H1 (cell line): ENCODE data around the gene DBNDD2. TPM values are rescaled to one million over a fixed set of nuclear protein-coding genes. Genes with fewer than 3 reads are reported as not detected.

Experiments
- CTCF ChIA-PET: fragments of 300-600 bp; sonication (Branson Sonifier 250); formaldehyde crosslinking; loops from one replicate; lab custom pipeline; 2021; ENCODE audit not compliant: partially characterized antibody; lab: Charles Lee
- POLR2A ChIA-PET: fragments of 300-600 bp; sonication (Branson Sonifier 250); formaldehyde crosslinking; loops from one replicate; lab custom pipeline; 2021; ENCODE audit warnings: inconsistent platforms; ENCODE audit not compliant: partially characterized antibody; lab: Charles Lee
- DNase-seq, 2 experiments: peaks; one replicate each; pipeline versions ENCODE4 v3.0.0 to v3.0.0-alpha.2; 2010 to 2022; ENCODE audit warnings: low spot score in 2 of 2, low read depth in 1 of 2, mixed read lengths in 1 of 2
- FAIRE-seq: peaks from 2 replicates; lab custom pipeline; 2011; peaks lifted over from hg19 to GRCh38; lab: Jason Lieb, UNC
- H2AFZ ChIP-seq: 2 replicates; pipeline ENCODE4 v1.8.1; 2012; ENCODE audit warnings: low read length, inconsistent platforms
- H2AK5ac ChIP-seq: 2 replicates; pipeline ENCODE4 v1.6.1; 2013; ENCODE audit warnings: low read depth, low read length
- H2BK120ac ChIP-seq: replicated peaks from 2 replicates; pipeline ENCODE3; 2013; ENCODE audit warnings: low read depth, low read length, inconsistent platforms
- H2BK12ac ChIP-seq: 2 replicates; pipeline ENCODE4 v1.6.1; 2013; ENCODE audit warnings: low read depth, low read length
- H2BK15ac ChIP-seq: 2 replicates; pipeline ENCODE4 v1.6.1; 2013; ENCODE audit warnings: low read length
- H2BK20ac ChIP-seq: 2 replicates; pipeline ENCODE4 v1.6.1; 2013; ENCODE audit warnings: low read length
- H2BK5ac ChIP-seq: 2 replicates; pipeline ENCODE4 v1.6.1; 2013; ENCODE audit warnings: low read depth, low read length
- H3K14ac ChIP-seq: 2 replicates; pipeline ENCODE4 v1.6.1; 2013; ENCODE audit warnings: inconsistent platforms; ENCODE audit not compliant: insufficient read length
- H3K18ac ChIP-seq: 2 replicates; pipeline ENCODE4 v1.6.1; 2013; ENCODE audit warnings: low read length; ENCODE audit errors: extremely low read depth
- H3K23ac ChIP-seq: 2 replicates; pipeline ENCODE4 v1.6.1; 2013; ENCODE audit warnings: inconsistent platforms; ENCODE audit not compliant: insufficient read length
- H3K23me2 ChIP-seq: 2 replicates; pipeline ENCODE4 v1.6.1; 2013; ENCODE audit warnings: low read depth, low read length
- H3K27ac ChIP-seq: 2 replicates; pipeline ENCODE4 v1.6.1; 2011; ENCODE audit warnings: low read depth, low read length, inconsistent platforms
- H3K27me3 ChIP-seq, 4 experiments: replicated peaks in 1 of 4; 1 replicate in 1 of 4; 2 replicates in 3 of 4; pipeline versions ENCODE4 v1.6.1 to v1.8.1; 2011 to 2013; ENCODE audit warnings: low read length in 3 of 4, mild to moderate bottlenecking in 3 of 4, inconsistent platforms in 2 of 4, mixed read lengths in 2 of 4, moderate library complexity in 1 of 4; ENCODE audit not compliant: control insufficient read depth in 3 of 4, insufficient read depth in 3 of 4; ENCODE audit errors: extremely low read depth in 1 of 4
- H3K36me3 ChIP-seq, 4 experiments: 2 replicates each; pipeline versions ENCODE4 v1.6.1 to v1.8.1; 2011 to 2013; ENCODE audit warnings: mild to moderate bottlenecking in 4 of 4, low read length in 3 of 4, moderate library complexity in 2 of 4, control low read depth in 1 of 4, inconsistent platforms in 1 of 4; ENCODE audit not compliant: insufficient read depth in 4 of 4, control insufficient read depth in 2 of 4
- H3K4ac ChIP-seq: replicated peaks from 2 replicates; pipeline ENCODE3; 2013; ENCODE audit warnings: low read length, low read depth, mixed read lengths, inconsistent platforms; ENCODE audit not compliant: insufficient read length
- H3K4me1 ChIP-seq, 4 experiments: replicated peaks in 1 of 4; 1 replicate in 1 of 4; 2 replicates in 3 of 4; pipeline versions ENCODE4 v1.6.1 to v1.8.1; 2011 to 2013; ENCODE audit warnings: low read length in 3 of 4, inconsistent platforms in 2 of 4, mixed read lengths in 1 of 4; ENCODE audit not compliant: insufficient read depth in 4 of 4, control insufficient read depth in 3 of 4
- H3K4me2 ChIP-seq, 2 experiments: 2 replicates each; pipeline versions ENCODE4 v1.6.1 to v1.8.1; 2011 to 2013; ENCODE audit warnings: low read depth in 2 of 2, low read length in 2 of 2, control low read depth in 1 of 2, inconsistent platforms in 1 of 2, mild to moderate bottlenecking in 1 of 2; ENCODE audit not compliant: insufficient read depth in 1 of 2
- H3K4me3 ChIP-seq, 4 experiments: fragments of 200-600, 300-600 bp in 1 of 4; sonication (generic), shearing (Covaris generic), sonication (Bioruptor Twin) in 1 of 4; 2 replicates each; pipeline versions ENCODE4 v1.5.1 to v1.8.1; 2011 to 2016; ENCODE audit warnings: low read length in 4 of 4, low read depth in 3 of 4, control low read depth in 2 of 4, inconsistent platforms in 2 of 4, mild to moderate bottlenecking in 2 of 4, mixed read lengths in 1 of 4, moderate library complexity in 1 of 4; ENCODE audit not compliant: insufficient read depth in 2 of 4; ENCODE audit errors: extremely low read depth in 1 of 4
- H3K56ac ChIP-seq: replicated peaks from 2 replicates; pipeline ENCODE3; 2013; ENCODE audit warnings: low read depth, mild to moderate bottlenecking, mixed read lengths, low read length, inconsistent platforms; ENCODE audit not compliant: insufficient read length
- H3K79me1 ChIP-seq: 2 replicates; pipeline ENCODE4 v1.6.1; 2013; ENCODE audit warnings: low read depth, low read length, control low read depth
- H3K79me2 ChIP-seq, 2 experiments: 2 replicates each; pipeline versions ENCODE4 v1.6.1 to v1.8.1; 2012 to 2013; ENCODE audit warnings: low read length in 2 of 2, mild to moderate bottlenecking in 2 of 2, inconsistent platforms in 1 of 2; ENCODE audit not compliant: insufficient read depth in 2 of 2, control insufficient read depth in 1 of 2
- H3K9ac ChIP-seq, 4 experiments: replicated peaks in 1 of 4; 1 replicate in 1 of 4; 2 replicates in 3 of 4; pipeline versions ENCODE4 v1.6.1 to v1.8.1; 2011 to 2013; ENCODE audit warnings: low read depth in 3 of 4, low read length in 3 of 4, control low read depth in 2 of 4, mild to moderate bottlenecking in 2 of 4, moderate library complexity in 2 of 4, inconsistent platforms in 1 of 4; ENCODE audit errors: extremely low read depth in 1 of 4
- H3K9me3 ChIP-seq, 2 experiments: 2 replicates each; pipeline versions ENCODE4 v1.6.1 to v1.8.1; 2012 to 2013; ENCODE audit warnings: mild to moderate bottlenecking in 2 of 2, moderate library complexity in 2 of 2, control low read depth in 1 of 2, inconsistent platforms in 1 of 2, low read depth in 1 of 2, low read length in 1 of 2, mixed read lengths in 1 of 2; ENCODE audit not compliant: insufficient read depth in 2 of 2
- H4K20me1 ChIP-seq, 2 experiments: replicated peaks in 1 of 2; 2 replicates each; pipeline versions ENCODE3 to v1.8.1; 2011 to 2013; ENCODE audit warnings: inconsistent platforms in 2 of 2, low read length in 2 of 2, mild to moderate bottlenecking in 1 of 2; ENCODE audit not compliant: insufficient read depth in 2 of 2, control insufficient read depth in 1 of 2
- H4K5ac ChIP-seq: 2 replicates; pipeline ENCODE4 v1.6.1; 2013; ENCODE audit warnings: low read length, low read depth, mixed read lengths, inconsistent platforms; ENCODE audit not compliant: insufficient read length
- H4K8ac ChIP-seq: 2 replicates; pipeline ENCODE4 v1.8.0; 2013; ENCODE audit warnings: mild to moderate bottlenecking, moderate library complexity, low read length, inconsistent platforms; ENCODE audit not compliant: insufficient read depth; ENCODE audit errors: extremely low read depth
- H4K91ac ChIP-seq: replicated peaks from 2 replicates; pipeline ENCODE3; 2013; ENCODE audit warnings: low read length, mixed read lengths, inconsistent platforms; ENCODE audit not compliant: insufficient read length
- CEBPB ChIP-seq: IDR thresholded peaks from 2 replicates; pipeline ENCODE4 v1.6.1; 2012; ENCODE audit warnings: low read depth, low read length
- CHD1 ChIP-seq: IDR thresholded peaks from 2 replicates; pipeline ENCODE4 v1.6.1; 2012; ENCODE audit warnings: low read depth, low read length, improper control_type of control experiment
- EP300 ChIP-seq, 2 experiments: IDR thresholded peaks; 1 replicate in 1 of 2; 2 replicates in 1 of 2; pipeline ENCODE4 v1.6.1; 2011 to 2012; ENCODE audit warnings: low read depth in 2 of 2, low read length in 2 of 2, mild to moderate bottlenecking in 2 of 2, borderline replicate concordance in 1 of 2, inconsistent platforms in 1 of 2, moderate library complexity in 1 of 2
- MAX ChIP-seq: IDR thresholded peaks from 2 replicates; pipeline ENCODE4 v1.6.1; 2012; ENCODE audit warnings: inconsistent platforms
- POLR2A ChIP-seq, 2 experiments: IDR thresholded peaks; 1 replicate in 1 of 2; 2 replicates in 1 of 2; pipeline ENCODE4 v1.6.1; 2011; ENCODE audit warnings: low read depth in 2 of 2, low read length in 2 of 2, mild to moderate bottlenecking in 2 of 2; ENCODE audit errors: control extremely low read depth in 1 of 2
- SIX5 ChIP-seq: IDR thresholded peaks from 2 replicates; pipeline ENCODE4 v1.6.1; 2011; ENCODE audit warnings: mild to moderate bottlenecking, low read depth, low read length
- ZNF274 ChIP-seq: IDR thresholded peaks from 2 replicates; pipeline ENCODE4 v1.7.0; 2012; ENCODE audit warnings: low read length, borderline replicate concordance; ENCODE audit errors: extremely low read depth
- WGBS, 2 experiments: shearing (Covaris generic) in 1 of 2; methylation state at CpG; one replicate each; pipeline versions ENCODE4 v1.1.6 to v1.1.7; 2013 to 2015; ENCODE audit warnings: low lambda C conversion rate in 2 of 2, mixed read lengths in 2 of 2, inconsistent platforms in 1 of 2, low coverage in 1 of 2, missing lambda C conversion rate in 1 of 2; ENCODE audit not compliant: insufficient replicate concordance in 2 of 2, insufficient coverage in 1 of 2, insufficient read length in 1 of 2; ENCODE audit errors: extremely low coverage in 1 of 2, missing lambda C conversion rate in 1 of 2; 5-methylcytosine and 5-hydroxymethylcytosine counted together
- polyA plus RNA-seq, 7 experiments: library from polyadenylated mRNA; depleted of rRNA in 3 of 7; stranded (reverse) in 5 of 7; unstranded in 2 of 7; fragments of >200 nt in 5 of 7; fragments of 200-250 nt in 2 of 7; gene quantifications; 1 replicate in 5 of 7; 2 replicates in 1 of 7; 4 replicates in 1 of 7; pipeline versions ENCODE4 v1.2.1 to v1.2.3, GENCODE V29; 2011 to 2013; ENCODE audit warnings: missing spikeins in 2 of 7, mixed read lengths in 2 of 7
- total RNA-seq: library from RNA; stranded (reverse); fragmentation: NEBNext Ultra II Directional; extraction: Animal tissue kit (Norgen Biotek cat#: 25700); gene quantifications from 2 replicates; pipeline ENCODE4 v1.2.1, GENCODE V29; 2021

DBNDD2 gene
- total and polyA plus RNA-seq, 2 of the 8 experiments (the other 6 are each of a cell fraction or from before 2014, with no cell fraction given): 55.8 to 96.3 TPM

GRCh38 chr20:45416917-45417316, 8.8 kb downstream of the DBNDD2 start:
- POLR2A ChIA-PET: interaction anchor here (1.0 to 6.8 kb wide), 3 partner anchors 10 to 69 kb away, joined by 4 to 71 read pairs (median 6); partner anchors contain the start of gene DBNDD2
- peaks cover 0 to 4% of the 10 kb centered on the region in 2 experiments for H4K20me1 ChIP-seq
- no peak for DNase-seq
- peaks cover 10 to 33% (median 23%) of the 10 kb centered on the region in 4 experiments for H3K36me3 ChIP-seq
- H3K9me3 ChIP-seq: no peaks in the 10 kb centered on the region
- H3K79me2 ChIP-seq: peaks cover 0 to 20% of the 10 kb centered on the region in 2 experiments; a peak in 2 of 4 replicates
- no peak overlapping the region for H3K56ac ChIP-seq
- CTCF ChIA-PET: interaction anchor here (0.8 to 6.7 kb wide), 10 partner anchors 10 to 124 kb away, joined by 3 to 54 read pairs (median 9); partner anchors contain the start of gene SYS1
- H4K91ac ChIP-seq: no peak overlapping the region
- no peak overlapping the region for H3K18ac ChIP-seq
- peak overlapping the region; percentile 88 to 91 for H3K4me2 ChIP-seq
- no peak overlapping the region for H4K8ac ChIP-seq
- no peak overlapping the region for H3K27ac ChIP-seq
- FAIRE-seq: no peak
- peaks cover 6% of the 10 kb centered on the region for H3K23me2 ChIP-seq
- no peak overlapping the region for H2BK15ac ChIP-seq
- TF ChIP-seq MAX: no peak
- TF ChIP-seq EP300 (IDR thresholded peaks at IDR 0.05; ENCODE audit: borderline replicate concordance in 1 of 2, low read depth in 2 of 2, low read length in 2 of 2): no peak
- TF ChIP-seq POLR2A (IDR thresholded peaks at IDR 0.05; ENCODE audit: control extremely low read depth in 1 of 2, low read depth in 2 of 2, low read length in 2 of 2): no peak
- TF ChIP-seq SIX5: no peak
- TF ChIP-seq CEBPB: no peak
- no peak for TF ChIP-seq CHD1
- no peak for TF ChIP-seq ZNF274
- TF ChIP-seq, all 59 proteins: peak for 0
- H2AFZ ChIP-seq: no peak overlapping the region
- H2AK5ac ChIP-seq: no peak overlapping the region
- H3K4ac ChIP-seq: no peak overlapping the region
- no peaks in the 10 kb centered on the region for H3K27me3 ChIP-seq
- 78% methylated on average over 2 of the region's 2 CpGs; no CpG with 5 or more reads in 1 of the 2 experiments for WGBS, 2 experiments
- H3K14ac ChIP-seq: no peak overlapping the region
- peak overlapping the region in 1 of 4 experiments; percentile 71; a peak in 1 of 7 replicates for H3K9ac ChIP-seq
- H2BK120ac ChIP-seq: no peak overlapping the region
- peaks cover 0 to 5% (median 2%) of the 10 kb centered on the region in 4 experiments; a peak in 3 of 7 replicates for H3K4me1 ChIP-seq
- H2BK20ac ChIP-seq: no peak overlapping the region
- no peak overlapping the region for H2BK5ac ChIP-seq
- H3K79me1 ChIP-seq: peaks cover 3% of the 10 kb centered on the region
- H3K23ac ChIP-seq: no peak overlapping the region
- H2BK12ac ChIP-seq: no peak overlapping the region
- H3K4me3 ChIP-seq: peak overlapping the region; percentile 74 to 89 (median 82); a peak in 7 of 8 replicates
- H4K5ac ChIP-seq: no peak overlapping the region
